Liver (tissue), 9 donors: Measurements from ENCODE around the gene PTCSC3. TPM values are rescaled to one million over a fixed set of nuclear protein-coding genes. Genes with fewer than 3 reads are reported as not detected.

Source experiments
- DNase-seq: peaks from one replicate; pipeline ENCODE4 v3.0.0-alpha.2; 2017; ENCODE audit warnings: low spot score
- H3K27ac ChIP-seq, 2 donors: one replicate each; pipeline ENCODE4 v1.7.0; 2013; ENCODE audit warnings: inconsistent platforms in 2 of 2, low read length in 2 of 2, control low read depth in 1 of 2, low read depth in 1 of 2, mild to moderate bottlenecking in 1 of 2
- H3K27me3 ChIP-seq, 4 donors: one replicate each; pipeline versions ENCODE4 v1.6.1 to v1.7.0; 2013; ENCODE audit warnings: low read length in 3 of 4, inconsistent platforms in 1 of 4, mild to moderate bottlenecking in 1 of 4, moderate library complexity in 1 of 4; ENCODE audit not compliant: control insufficient read depth in 4 of 4, insufficient read depth in 4 of 4
- H3K36me3 ChIP-seq, 4 donors: one replicate each; pipeline versions ENCODE4 v1.6.1 to v1.7.0; 2013; ENCODE audit warnings: low read length in 3 of 4, mild to moderate bottlenecking in 3 of 4, low read depth in 1 of 4, moderate library complexity in 1 of 4; ENCODE audit not compliant: control insufficient read depth in 4 of 4, insufficient read depth in 3 of 4
- H3K4me1 ChIP-seq, 4 donors: one replicate each; pipeline versions ENCODE4 v1.6.1 to v1.7.0; 2013; ENCODE audit warnings: low read length in 3 of 4, mild to moderate bottlenecking in 3 of 4, moderate library complexity in 1 of 4; ENCODE audit not compliant: control insufficient read depth in 4 of 4, insufficient read depth in 4 of 4
- H3K4me3 ChIP-seq, 3 donors: one replicate each; pipeline versions ENCODE4 v1.6.1 to v1.7.0; 2013; ENCODE audit warnings: low read length in 3 of 3, control low read depth in 1 of 3, low read depth in 1 of 3, mild to moderate bottlenecking in 1 of 3
- H3K9ac ChIP-seq, 2 donors: one replicate each; pipeline ENCODE4 v1.7.0; 2013; ENCODE audit warnings: low read length in 2 of 2, mild to moderate bottlenecking in 2 of 2, moderate library complexity in 2 of 2, control low read depth in 1 of 2, low read depth in 1 of 2
- H3K9me3 ChIP-seq, 4 donors: one replicate each; pipeline versions ENCODE4 v1.6.1 to v1.7.0; 2013; ENCODE audit warnings: low read length in 3 of 4; ENCODE audit not compliant: control insufficient read depth in 4 of 4
- EGR1 ChIP-seq, 2 donors: IDR thresholded peaks; 2 replicates each; pipeline ENCODE4 v1.6.1; 2016 to 2018; ENCODE audit warnings: antibody characterized with exemption in 2 of 2, low read depth in 2 of 2
- FOXA1 ChIP-seq: IDR thresholded peaks from 2 replicates; pipeline ENCODE4 v1.6.1; 2016; ENCODE audit warnings: antibody characterized with exemption
- GABPA ChIP-seq, 2 donors: IDR thresholded peaks in 1 of 2; conservative IDR thresholded peaks in 1 of 2; 2 replicates each; pipeline ENCODE4 v1.6.1; 2016; ENCODE audit warnings: antibody characterized with exemption in 2 of 2, mild to moderate bottlenecking in 1 of 2, moderate library complexity in 1 of 2
- HNF4A ChIP-seq, 2 donors: conservative IDR thresholded peaks; 2 replicates each; pipeline ENCODE4 v1.6.1; 2016; ENCODE audit warnings: antibody characterized with exemption in 2 of 2, mild to moderate bottlenecking in 2 of 2
- HNF4G ChIP-seq: IDR thresholded peaks from 2 replicates; pipeline ENCODE4 v1.6.1; 2016; ENCODE audit warnings: antibody characterized with exemption
- JUND ChIP-seq, 2 donors: IDR thresholded peaks; 2 replicates each; pipeline ENCODE4 v1.6.1; 2016; ENCODE audit warnings: antibody characterized with exemption in 2 of 2
- NR2F2 ChIP-seq: IDR thresholded peaks from 2 replicates; pipeline ENCODE4 v1.6.1; 2016; ENCODE audit warnings: antibody characterized with exemption
- RAD21 ChIP-seq, 2 donors: IDR thresholded peaks; 2 replicates each; pipeline ENCODE4 v1.6.1; 2016; ENCODE audit warnings: antibody characterized with exemption in 2 of 2, mild to moderate bottlenecking in 2 of 2
- RXRA ChIP-seq, 2 donors: IDR thresholded peaks; 2 replicates each; pipeline ENCODE4 v1.6.1; 2017 to 2018; ENCODE audit warnings: antibody characterized with exemption in 2 of 2, mild to moderate bottlenecking in 1 of 2
- SP1 ChIP-seq: IDR thresholded peaks from 2 replicates; pipeline ENCODE4 v1.6.1; 2018; ENCODE audit warnings: antibody characterized with exemption, mild to moderate bottlenecking
- TAF1 ChIP-seq: conservative IDR thresholded peaks from 2 replicates; pipeline ENCODE4 v1.6.1; 2016; ENCODE audit warnings: antibody characterized with exemption, mild to moderate bottlenecking
- YY1 ChIP-seq: IDR thresholded peaks from 2 replicates; pipeline ENCODE4 v1.6.1; 2016; ENCODE audit warnings: antibody characterized with exemption, mild to moderate bottlenecking
- WGBS: extraction: QIAGEN DNeasy Blood & Tissue Kit; methylation state at CpG from one replicate; pipeline ENCODE4 v1.1.7; 2013; 5-methylcytosine and 5-hydroxymethylcytosine counted together
- polyA plus RNA-seq, 2 donors: library from polyadenylated mRNA; stranded (reverse) in 1 of 2; unstranded in 1 of 2; fragments of 200-250 nt in 1 of 2; fragments of >200 nt in 1 of 2; fragmentation: Nextera tagmentation in 1 of 2; extraction: Ambion mirVana in 1 of 2; gene quantifications; one replicate each; pipeline versions ENCODE4 v1.2.1 to v1.2.3, GENCODE V29; 2013 to 2015
- total RNA-seq, 2 donors: library from RNA; depleted of rRNA; stranded (reverse); fragments of >200 nt; gene quantifications; one replicate each; pipeline ENCODE4 v1.2.3, GENCODE V29; 2014
- TF ChIP-seq, protein P1 (sequence below): IDR thresholded peaks from 2 replicates; pipeline ENCODE4 v1.6.1; 2016; ENCODE audit warnings: antibody characterized with exemption
- TF ChIP-seq, protein P2 (sequence below): IDR thresholded peaks from 2 replicates; pipeline ENCODE4 v1.6.1; 2016; ENCODE audit warnings: antibody characterized with exemption
- TF ChIP-seq, protein P3 (sequence below): IDR thresholded peaks from 2 replicates; pipeline ENCODE4 v1.6.1; 2016; ENCODE audit warnings: antibody characterized with exemption, mild to moderate bottlenecking
- TF ChIP-seq, protein P4 (sequence below): fragments of 150-350 bp; IDR thresholded peaks from 2 replicates; pipeline ENCODE4 v1.5.1; 2017; ENCODE audit warnings: improper control_type of control experiment, low read depth, low read length; ENCODE audit not compliant: missing input control
- donor health status: healthy.
- donor health status: healthy.
- donor health status: healthy.
- donor health status: healthy.
- donor health status: healthy.

Gene PTCSC3
- total and polyA plus RNA-seq, 4 donors: not detected

DNA sequence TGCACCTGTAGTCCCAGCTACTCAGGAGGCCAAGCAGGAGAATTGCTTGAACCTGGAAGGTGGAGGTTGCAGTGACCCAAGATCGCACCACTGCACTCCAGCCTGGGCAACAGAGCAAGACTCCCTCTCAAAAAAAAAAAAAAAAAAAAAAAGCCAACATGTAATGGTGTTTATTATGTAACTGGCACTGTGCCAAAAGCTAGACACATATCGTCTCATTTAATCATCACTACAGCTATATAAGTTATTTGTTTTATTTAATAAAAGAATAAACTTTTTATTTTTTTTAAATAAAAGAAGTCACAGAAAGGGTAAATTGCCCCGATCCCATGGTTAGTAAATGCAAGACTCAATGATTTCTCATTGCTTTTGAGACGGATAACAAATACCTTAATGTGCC lies 76.9 kb downstream of the PTCSC3 start:
- peaks cover 0 to 5% (median 0%) of the 10 kb centered on the region in 4 donors for H3K27me3 ChIP-seq

DNA sequence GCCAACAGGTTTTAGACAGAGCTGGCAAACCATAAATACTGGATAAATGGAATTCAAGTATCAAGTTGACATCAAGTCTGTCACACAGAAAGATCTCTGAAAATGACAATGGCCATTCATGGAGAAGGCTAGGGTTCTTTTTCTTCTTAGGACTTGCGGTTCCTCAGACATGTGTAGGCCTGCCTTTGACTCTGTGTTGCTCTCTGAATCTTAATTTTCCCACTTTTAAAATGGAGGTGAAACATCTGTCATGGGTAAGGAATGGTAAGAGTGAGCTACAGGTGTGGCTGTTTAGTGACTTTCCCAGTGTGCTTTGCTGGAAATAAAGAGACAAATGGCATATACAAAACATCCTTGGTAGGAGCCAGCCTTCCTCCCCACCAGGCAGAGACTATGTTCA lies 79.2 kb downstream of the PTCSC3 start:
- no peaks in the 10 kb centered on the region for H3K9me3 ChIP-seq
- WGBS: 96% methylated on average over 1 of the region's 1 CpG
- H3K4me1 ChIP-seq: no peaks in the 10 kb centered on the region
- no peak for DNase-seq
- H3K9ac ChIP-seq: no peak overlapping the region
- no peaks in the 10 kb centered on the region for H3K36me3 ChIP-seq
- H3K4me3 ChIP-seq: no peak overlapping the region
- no peak for TF ChIP-seq JUND (IDR thresholded peaks at IDR 0.05)
- no peak for TF ChIP-seq HNF4G
- no peak for TF ChIP-seq HNF4A (conservative IDR thresholded peaks at IDR 0.05)
- TF ChIP-seq FOXA1: no peak
- TF ChIP-seq GABPA (IDR thresholded peaks at IDR 0.05 in 1 of 2, conservative IDR thresholded peaks at IDR 0.05 in 1 of 2): no peak
- TF ChIP-seq, protein P1, sequence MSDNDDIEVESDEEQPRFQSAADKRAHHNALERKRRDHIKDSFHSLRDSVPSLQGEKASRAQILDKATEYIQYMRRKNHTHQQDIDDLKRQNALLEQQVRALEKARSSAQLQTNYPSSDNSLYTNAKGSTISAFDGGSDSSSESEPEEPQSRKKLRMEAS: no peak
- TF ChIP-seq RAD21 (IDR thresholded peaks at IDR 0.05): no peak
- TF ChIP-seq SP1: no peak
- no peak for TF ChIP-seq YY1
- TF ChIP-seq, protein P2, sequence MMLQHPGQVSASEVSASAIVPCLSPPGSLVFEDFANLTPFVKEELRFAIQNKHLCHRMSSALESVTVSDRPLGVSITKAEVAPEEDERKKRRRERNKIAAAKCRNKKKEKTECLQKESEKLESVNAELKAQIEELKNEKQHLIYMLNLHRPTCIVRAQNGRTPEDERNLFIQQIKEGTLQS: no peak
- TF ChIP-seq, protein P3, sequence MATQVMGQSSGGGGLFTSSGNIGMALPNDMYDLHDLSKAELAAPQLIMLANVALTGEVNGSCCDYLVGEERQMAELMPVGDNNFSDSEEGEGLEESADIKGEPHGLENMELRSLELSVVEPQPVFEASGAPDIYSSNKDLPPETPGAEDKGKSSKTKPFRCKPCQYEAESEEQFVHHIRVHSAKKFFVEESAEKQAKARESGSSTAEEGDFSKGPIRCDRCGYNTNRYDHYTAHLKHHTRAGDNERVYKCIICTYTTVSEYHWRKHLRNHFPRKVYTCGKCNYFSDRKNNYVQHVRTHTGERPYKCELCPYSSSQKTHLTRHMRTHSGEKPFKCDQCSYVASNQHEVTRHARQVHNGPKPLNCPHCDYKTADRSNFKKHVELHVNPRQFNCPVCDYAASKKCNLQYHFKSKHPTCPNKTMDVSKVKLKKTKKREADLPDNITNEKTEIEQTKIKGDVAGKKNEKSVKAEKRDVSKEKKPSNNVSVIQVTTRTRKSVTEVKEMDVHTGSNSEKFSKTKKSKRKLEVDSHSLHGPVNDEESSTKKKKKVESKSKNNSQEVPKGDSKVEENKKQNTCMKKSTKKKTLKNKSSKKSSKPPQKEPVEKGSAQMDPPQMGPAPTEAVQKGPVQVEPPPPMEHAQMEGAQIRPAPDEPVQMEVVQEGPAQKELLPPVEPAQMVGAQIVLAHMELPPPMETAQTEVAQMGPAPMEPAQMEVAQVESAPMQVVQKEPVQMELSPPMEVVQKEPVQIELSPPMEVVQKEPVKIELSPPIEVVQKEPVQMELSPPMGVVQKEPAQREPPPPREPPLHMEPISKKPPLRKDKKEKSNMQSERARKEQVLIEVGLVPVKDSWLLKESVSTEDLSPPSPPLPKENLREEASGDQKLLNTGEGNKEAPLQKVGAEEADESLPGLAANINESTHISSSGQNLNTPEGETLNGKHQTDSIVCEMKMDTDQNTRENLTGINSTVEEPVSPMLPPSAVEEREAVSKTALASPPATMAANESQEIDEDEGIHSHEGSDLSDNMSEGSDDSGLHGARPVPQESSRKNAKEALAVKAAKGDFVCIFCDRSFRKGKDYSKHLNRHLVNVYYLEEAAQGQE: no peak
- H3K27me3 ChIP-seq: peaks cover 0 to 4% (median 0%) of the 10 kb centered on the region in 4 donors
- no peak overlapping the region for H3K27ac ChIP-seq

More for the DNA sequence above, 76.9 kb downstream of the PTCSC3 start:
- Histone ChIP-seq H3K9me3 (no peaks in the 10 kb centered on the region), H3K9ac (no peak overlapping the region), H3K36me3 (no peaks in the 10 kb centered on the region), H3K27ac (no peak overlapping the region), H3K4me3 (no peak overlapping the region), H3K4me1 (no peaks in the 10 kb centered on the region)
- TF ChIP-seq, protein P4, sequence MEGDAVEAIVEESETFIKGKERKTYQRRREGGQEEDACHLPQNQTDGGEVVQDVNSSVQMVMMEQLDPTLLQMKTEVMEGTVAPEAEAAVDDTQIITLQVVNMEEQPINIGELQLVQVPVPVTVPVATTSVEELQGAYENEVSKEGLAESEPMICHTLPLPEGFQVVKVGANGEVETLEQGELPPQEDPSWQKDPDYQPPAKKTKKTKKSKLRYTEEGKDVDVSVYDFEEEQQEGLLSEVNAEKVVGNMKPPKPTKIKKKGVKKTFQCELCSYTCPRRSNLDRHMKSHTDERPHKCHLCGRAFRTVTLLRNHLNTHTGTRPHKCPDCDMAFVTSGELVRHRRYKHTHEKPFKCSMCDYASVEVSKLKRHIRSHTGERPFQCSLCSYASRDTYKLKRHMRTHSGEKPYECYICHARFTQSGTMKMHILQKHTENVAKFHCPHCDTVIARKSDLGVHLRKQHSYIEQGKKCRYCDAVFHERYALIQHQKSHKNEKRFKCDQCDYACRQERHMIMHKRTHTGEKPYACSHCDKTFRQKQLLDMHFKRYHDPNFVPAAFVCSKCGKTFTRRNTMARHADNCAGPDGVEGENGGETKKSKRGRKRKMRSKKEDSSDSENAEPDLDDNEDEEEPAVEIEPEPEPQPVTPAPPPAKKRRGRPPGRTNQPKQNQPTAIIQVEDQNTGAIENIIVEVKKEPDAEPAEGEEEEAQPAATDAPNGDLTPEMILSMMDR: no peak
- TF ChIP-seq RXRA (IDR thresholded peaks at IDR 0.05) (no peak), EGR1 (IDR thresholded peaks at IDR 0.05; ENCODE audit: low read depth in 2 of 2) (no peak), NR2F2 (no peak), SP1 (no peak), TAF1 (no peak), GABPA (IDR thresholded peaks at IDR 0.05 in 1 of 2, conservative IDR thresholded peaks at IDR 0.05 in 1 of 2) (no peak), JUND (IDR thresholded peaks at IDR 0.05) (no peak), HNF4A (conservative IDR thresholded peaks at IDR 0.05) (no peak), HNF4G (no peak)
- TF ChIP-seq, protein P1: no peak
- DNase-seq: no peak
- WGBS: 89% methylated on average over 4 of the region's 4 CpGs
